GM12878 (cell line): ENCODE data around the gene RPS6KL1. TPM values are rescaled to one million over a fixed set of nuclear protein-coding genes. Genes with fewer than 3 reads are reported as not detected.

ENCODE experiments used
- ATAC-seq: fragments of 200-7000 bp; cut with Tn5 transposase; 3 replicates; pipeline ENCODE4 v1.9.1; 2020; ENCODE audit warnings: mild to moderate bottlenecking, moderate library complexity
- BruUV-seq: library from RNA; stranded (reverse); fragments of 400-500 nt; replicated peaks from 2 replicates; lab custom pipeline; 2021; lab: Mats Ljungman, UMichigan
- CTCF ChIA-PET: fragments of 300-600 bp; sonication (Branson Sonifier 250); formaldehyde crosslinking; extraction: SDS; loops from one replicate; lab custom pipeline; 2021; ENCODE audit warnings: inconsistent platforms; lab: Yijun Ruan, JAX
- POLR2A ChIA-PET: fragments of 350-600 bp; formaldehyde crosslinking; extraction: SDS; loops from one replicate; lab custom pipeline; 2021; ENCODE audit warnings: inconsistent platforms; lab: Charles Lee
- RAD21 ChIA-PET: fragments of 300-600 bp; sonication (Branson Sonifier 250); formaldehyde crosslinking; loops from one replicate; lab custom pipeline; 2023; ENCODE audit warnings: antibody characterized with exemption; ENCODE audit not compliant: unreplicated experiment; lab: Charles Lee
- SMC1A ChIA-PET: fragments of 300-600 bp; sonication (Branson Sonifier 250); formaldehyde crosslinking; loops from one replicate; lab custom pipeline; 2023; ENCODE audit not compliant: unreplicated experiment, uncharacterized antibody; lab: Charles Lee
- DNase-seq: peaks from one replicate; pipeline ENCODE4 v3.0.0-alpha.2; 2011; ENCODE audit warnings: low read depth, low spot score
- FAIRE-seq: peaks from 3 replicates; lab custom pipeline; 2011; peaks lifted over from hg19 to GRCh38; lab: Jason Lieb, UNC
- H2AFZ ChIP-seq: 2 replicates; pipeline ENCODE4 v1.6.0; 2011; ENCODE audit warnings: low read depth, low read length, control low read depth; ENCODE audit not compliant: control insufficient read depth
- H3K27ac ChIP-seq: 2 replicates; pipeline ENCODE4 v1.5.1; 2011; ENCODE audit warnings: control low read depth; ENCODE audit not compliant: control insufficient read depth, insufficient read depth
- H3K27me3 ChIP-seq, 2 experiments: replicated peaks in 1 of 2; 2 replicates each; pipeline versions ENCODE4 v1.6.0 to v1.6.1; 2011; ENCODE audit warnings: low read length in 1 of 2; ENCODE audit not compliant: control insufficient read depth in 2 of 2, insufficient read depth in 2 of 2
- H3K36me3 ChIP-seq, 2 experiments: 2 replicates each; pipeline ENCODE4 v1.5.1; 2011; ENCODE audit warnings: low read length in 1 of 2; ENCODE audit not compliant: control insufficient read depth in 2 of 2, insufficient read depth in 2 of 2
- H3K4me1 ChIP-seq: 2 replicates; pipeline ENCODE4 v1.6.1; 2011; ENCODE audit warnings: mild to moderate bottlenecking, low read length, moderate library complexity, mixed read lengths; ENCODE audit not compliant: control insufficient read depth, insufficient read depth
- H3K4me2 ChIP-seq: 2 replicates; pipeline ENCODE4 v1.6.0; 2011; ENCODE audit warnings: control low read depth; ENCODE audit not compliant: control insufficient read depth, insufficient read depth
- H3K4me3 ChIP-seq: fragments of 200-600 bp; sonication (generic); 2 replicates; pipeline ENCODE4 v1.5.1; 2016
- H3K79me2 ChIP-seq: 2 replicates; pipeline ENCODE4 v1.6.0; 2011; ENCODE audit warnings: low read length; ENCODE audit not compliant: control insufficient read depth, insufficient read depth
- H3K9ac ChIP-seq: 2 replicates; pipeline ENCODE4 v1.8.0; 2011; ENCODE audit warnings: low read length, control low read depth, mixed read lengths; ENCODE audit not compliant: control insufficient read depth, insufficient read depth
- H3K9me3 ChIP-seq: replicated peaks from 3 replicates; pipeline ENCODE4 v1.5.1; 2011; ENCODE audit warnings: mild to moderate bottlenecking, low read length; ENCODE audit not compliant: control insufficient read depth, insufficient read depth
- H4K20me1 ChIP-seq: 2 replicates; pipeline ENCODE4 v1.6.0; 2011; ENCODE audit not compliant: control insufficient read depth, insufficient read depth
- CBX5 ChIP-seq: sonication (generic); IDR thresholded peaks from 2 replicates; pipeline ENCODE4 v1.6.1; 2016; ENCODE audit warnings: low read depth, moderate library complexity, mild to moderate bottlenecking, inconsistent platforms
- CREM ChIP-seq: IDR thresholded peaks from 2 replicates; pipeline ENCODE4 v1.6.1; 2014; ENCODE audit warnings: antibody characterized with exemption, low read depth
- EGR1 ChIP-seq, 2 experiments: IDR thresholded peaks; 1 replicate in 1 of 2; 2 replicates in 1 of 2; pipeline ENCODE4 v1.6.1; 2011 to 2012; ENCODE audit warnings: low read depth in 2 of 2, low read length in 2 of 2, borderline replicate concordance in 1 of 2, mild to moderate bottlenecking in 1 of 2, moderate library complexity in 1 of 2
- HDAC2 ChIP-seq: fragments of 200-600 bp; sonication (generic); IDR thresholded peaks from 2 replicates; pipeline ENCODE4 v1.6.1; 2017
- HDGF ChIP-seq: fragments of 450-650 bp; IDR thresholded peaks from 2 replicates; pipeline ENCODE4 v1.6.1; 2016; ENCODE audit warnings: antibody characterized with exemption
- MTA3 ChIP-seq: IDR thresholded peaks from 2 replicates; pipeline ENCODE4 v1.6.1; 2012; ENCODE audit warnings: low read length, inconsistent platforms, borderline replicate concordance
- NFXL1 ChIP-seq: fragments of 450-650 bp; IDR thresholded peaks from 2 replicates; pipeline ENCODE4 v1.6.1; 2017; ENCODE audit warnings: antibody characterized with exemption, mild to moderate bottlenecking, borderline replicate concordance
- POLR2AphosphoS2 ChIP-seq: IDR thresholded peaks from 2 replicates; pipeline ENCODE4 v1.6.1; 2011; ENCODE audit warnings: low read depth, mild to moderate bottlenecking, low read length, improper control_type of control experiment, moderate library complexity
- RELA ChIP-seq: fragments of 450-650 bp; IDR thresholded peaks from 2 replicates; pipeline ENCODE4 v1.8.0; 2014; ENCODE audit warnings: borderline replicate concordance; ENCODE audit not compliant: partially characterized antibody
- SMARCA5 ChIP-seq: fragments of 450-650 bp; IDR thresholded peaks from 2 replicates; pipeline ENCODE4 v1.6.1; 2017; ENCODE audit warnings: mild to moderate bottlenecking
- SMC3 ChIP-seq: IDR thresholded peaks from 2 replicates; pipeline ENCODE4 v1.6.1; 2011; ENCODE audit warnings: low read length, improper control_type of control experiment, borderline replicate concordance
- TARDBP ChIP-seq: IDR thresholded peaks from 2 replicates; pipeline ENCODE4 v1.6.1; 2016; ENCODE audit warnings: borderline replicate concordance
- TBL1XR1 ChIP-seq: IDR thresholded peaks from 2 replicates; pipeline ENCODE4 v1.6.1; 2012; ENCODE audit warnings: low read depth, low read length, improper control_type of control experiment
- WRNIP1 ChIP-seq: IDR thresholded peaks from 2 replicates; pipeline ENCODE4 v1.6.1; 2011; ENCODE audit warnings: low read depth, low read length, improper control_type of control experiment, borderline replicate concordance
- WGBS: methylation state at CpG from one replicate; pipeline ENCODE4 v1.1.6; 2016; ENCODE audit warnings: low lambda C conversion rate; ENCODE audit not compliant: insufficient replicate concordance, insufficient coverage; ENCODE audit errors: missing lambda C conversion rate; 5-methylcytosine and 5-hydroxymethylcytosine counted together
- in situ Hi-C: fragments of 300-500 bp; cut with MboI; formaldehyde crosslinking; loops from 9 replicates; pipeline ENCODE4 v1.14.3; 2018; ENCODE audit warnings: mixed read lengths
- intact Hi-C: fragments of 100-400 bp; cut with micrococcal nuclease; formaldehyde crosslinking; loops from one replicate; pipeline ENCODE4 v1.14.2; 2022; ENCODE audit not compliant: unreplicated experiment
- polyA plus RNA-seq, 11 experiments: library from polyadenylated mRNA; depleted of rRNA in 4 of 11; unstranded in 6 of 11; stranded (reverse) in 5 of 11; fragments of >200 nt; fragmentation: Nextera tagmentation in 4 of 11; fragmentation: Illumina TruSeq in 1 of 11; extraction: Ambion mirVana in 4 of 11; extraction: Trizol in 1 of 11; gene quantifications; 1 replicate in 1 of 11; 2 replicates in 10 of 11; pipeline versions ENCODE4 v1.2.1 to v1.2.3, GENCODE V29; 2011 to 2016; ENCODE audit warnings: inconsistent platforms in 2 of 11, missing spikeins in 2 of 11, low read depth in 1 of 11
- total RNA-seq, 4 experiments: library from RNA; depleted of rRNA in 3 of 4; stranded (reverse); fragments of >200 nt in 3 of 4; fragmentation: Illumina TruSeq in 1 of 4; extraction: Trizol in 1 of 4; gene quantifications; 2 replicates each; pipeline versions ENCODE4 v1.2.1 to v1.2.3, GENCODE V29; 2013 to 2021
- TF ChIP-seq, protein P1 (sequence below): fragments of 450-650 bp; IDR thresholded peaks from 2 replicates; pipeline ENCODE4 v1.6.1; 2017; ENCODE audit warnings: borderline replicate concordance
- TF ChIP-seq, protein P2 (sequence below): IDR thresholded peaks from 2 replicates; pipeline ENCODE4 v1.6.1; 2012; ENCODE audit warnings: low read depth, low read length, improper control_type of control experiment
- TF ChIP-seq, protein P3 (sequence below): fragments of 450-650 bp; IDR thresholded peaks from 2 replicates; pipeline ENCODE4 v1.6.1; 2017; ENCODE audit warnings: mild to moderate bottlenecking, moderate library complexity

The RPS6KL1 gene
- total and polyA plus RNA-seq, 10 of the 15 experiments (the other 5 are each of a cell fraction or from before 2014, with no cell fraction given), result 0.04 to 4.2 (median 2.0) TPM

DNA sequence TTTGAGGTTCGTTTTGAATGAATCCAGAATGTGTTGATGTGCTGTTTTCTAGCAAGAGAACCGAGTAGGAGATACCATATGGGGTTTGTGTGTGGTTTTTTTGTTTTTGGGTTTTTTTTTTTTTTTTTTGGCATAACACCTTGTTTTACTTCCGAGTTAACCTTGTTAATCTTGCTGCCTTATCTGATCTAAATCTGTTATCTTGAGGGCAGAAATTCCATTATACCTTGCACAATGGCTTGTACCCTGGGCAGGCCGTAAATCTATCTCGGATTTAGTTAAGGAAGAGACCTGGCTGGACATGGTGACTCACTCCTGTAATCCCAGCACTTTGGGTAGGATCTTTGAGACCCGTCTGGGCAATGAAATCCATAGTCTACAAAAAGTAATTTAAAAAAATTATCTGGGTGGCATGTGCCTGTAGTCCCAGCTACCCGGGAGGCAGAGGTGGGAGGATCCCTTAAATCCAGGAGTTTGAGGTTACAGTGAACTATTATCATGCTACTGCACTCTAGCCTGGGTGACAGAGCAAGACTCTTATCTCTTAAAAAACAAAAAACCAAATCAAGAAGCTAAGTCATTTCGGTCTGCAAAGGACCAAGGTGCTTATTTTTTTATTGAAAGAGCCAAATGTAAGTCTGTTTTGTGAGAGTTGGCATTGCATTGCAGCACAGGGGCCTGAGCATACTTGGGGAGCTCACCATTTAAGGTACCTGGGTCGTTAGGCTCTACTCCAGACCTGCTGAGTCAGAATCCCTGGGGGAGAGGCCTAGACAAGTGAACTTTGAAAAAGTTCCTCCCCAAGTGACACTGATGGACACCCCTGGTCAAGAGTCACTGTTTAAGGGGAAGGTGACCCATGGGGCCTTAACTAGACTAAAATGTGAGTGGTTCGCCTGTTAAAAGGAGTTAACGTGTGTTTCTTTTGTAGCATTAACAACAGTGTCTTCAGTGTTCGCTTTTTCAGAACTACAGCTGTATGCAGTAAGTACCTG, 34.6 kb downstream of the RPS6KL1 start (continued):
- TF ChIP-seq, protein P1, sequence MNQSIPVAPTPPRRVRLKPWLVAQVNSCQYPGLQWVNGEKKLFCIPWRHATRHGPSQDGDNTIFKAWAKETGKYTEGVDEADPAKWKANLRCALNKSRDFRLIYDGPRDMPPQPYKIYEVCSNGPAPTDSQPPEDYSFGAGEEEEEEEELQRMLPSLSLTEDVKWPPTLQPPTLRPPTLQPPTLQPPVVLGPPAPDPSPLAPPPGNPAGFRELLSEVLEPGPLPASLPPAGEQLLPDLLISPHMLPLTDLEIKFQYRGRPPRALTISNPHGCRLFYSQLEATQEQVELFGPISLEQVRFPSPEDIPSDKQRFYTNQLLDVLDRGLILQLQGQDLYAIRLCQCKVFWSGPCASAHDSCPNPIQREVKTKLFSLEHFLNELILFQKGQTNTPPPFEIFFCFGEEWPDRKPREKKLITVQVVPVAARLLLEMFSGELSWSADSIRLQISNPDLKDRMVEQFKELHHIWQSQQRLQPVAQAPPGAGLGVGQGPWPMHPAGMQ, result no peak
- TF ChIP-seq POLR2AphosphoS2, result no peak
- TF ChIP-seq HDAC2, result no peak
- TF ChIP-seq, protein P2, sequence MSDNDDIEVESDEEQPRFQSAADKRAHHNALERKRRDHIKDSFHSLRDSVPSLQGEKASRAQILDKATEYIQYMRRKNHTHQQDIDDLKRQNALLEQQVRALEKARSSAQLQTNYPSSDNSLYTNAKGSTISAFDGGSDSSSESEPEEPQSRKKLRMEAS, result no peak
- no peak for TF ChIP-seq TBL1XR1

DNA sequence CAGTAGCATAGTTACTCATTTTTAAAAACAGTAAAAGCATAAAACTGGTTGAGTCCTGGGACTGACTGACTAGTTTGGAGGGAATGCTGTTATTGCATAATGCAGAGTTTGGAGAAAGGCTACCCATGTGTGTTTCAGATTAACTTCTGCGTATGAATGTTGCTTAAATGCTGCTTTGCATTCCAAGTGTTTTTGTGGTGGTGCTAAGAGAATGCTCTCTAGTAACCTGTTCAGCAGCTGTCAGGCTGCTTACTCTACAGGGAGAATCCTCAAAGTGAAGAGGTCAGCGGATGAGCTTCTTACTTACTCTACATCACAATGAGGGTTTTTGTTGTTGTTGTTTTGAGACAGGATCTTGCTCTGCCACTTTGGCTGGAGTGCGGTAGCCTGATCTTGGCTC, 37.1 kb downstream of the RPS6KL1 start:
- CTCF ChIA-PET, result interaction anchor here (0.9 to 20.7 kb wide), 2 partner anchors 19 to 27 kb away, joined by 3 to 289 read pairs; no protein-coding TSS in a partner anchor
- H3K4me2 ChIP-seq, result peak overlapping the region; percentile 22
- RAD21 ChIA-PET, result interaction anchor here (1.2 kb wide), 1 partner anchor 19 kb away, joined by 3 read pairs; no protein-coding TSS in a partner anchor
- DNase-seq, result no peak
- no peaks in the 10 kb centered on the region for H3K9me3 ChIP-seq
- SMC1A ChIA-PET, result interaction anchor here (0.5 to 1.5 kb wide), 2 partner anchors 9 to 493 kb away, joined by 6 read pairs; partner anchors contain the start of gene PROX2
- intact Hi-C loops (no loop called here), in situ Hi-C loops (no loop called here)
- POLR2A ChIA-PET, result interaction anchor here (1.5 kb wide), 1 partner anchor 8 kb away, joined by 5 read pairs; no protein-coding TSS in a partner anchor
- TF ChIP-seq, protein P3, sequence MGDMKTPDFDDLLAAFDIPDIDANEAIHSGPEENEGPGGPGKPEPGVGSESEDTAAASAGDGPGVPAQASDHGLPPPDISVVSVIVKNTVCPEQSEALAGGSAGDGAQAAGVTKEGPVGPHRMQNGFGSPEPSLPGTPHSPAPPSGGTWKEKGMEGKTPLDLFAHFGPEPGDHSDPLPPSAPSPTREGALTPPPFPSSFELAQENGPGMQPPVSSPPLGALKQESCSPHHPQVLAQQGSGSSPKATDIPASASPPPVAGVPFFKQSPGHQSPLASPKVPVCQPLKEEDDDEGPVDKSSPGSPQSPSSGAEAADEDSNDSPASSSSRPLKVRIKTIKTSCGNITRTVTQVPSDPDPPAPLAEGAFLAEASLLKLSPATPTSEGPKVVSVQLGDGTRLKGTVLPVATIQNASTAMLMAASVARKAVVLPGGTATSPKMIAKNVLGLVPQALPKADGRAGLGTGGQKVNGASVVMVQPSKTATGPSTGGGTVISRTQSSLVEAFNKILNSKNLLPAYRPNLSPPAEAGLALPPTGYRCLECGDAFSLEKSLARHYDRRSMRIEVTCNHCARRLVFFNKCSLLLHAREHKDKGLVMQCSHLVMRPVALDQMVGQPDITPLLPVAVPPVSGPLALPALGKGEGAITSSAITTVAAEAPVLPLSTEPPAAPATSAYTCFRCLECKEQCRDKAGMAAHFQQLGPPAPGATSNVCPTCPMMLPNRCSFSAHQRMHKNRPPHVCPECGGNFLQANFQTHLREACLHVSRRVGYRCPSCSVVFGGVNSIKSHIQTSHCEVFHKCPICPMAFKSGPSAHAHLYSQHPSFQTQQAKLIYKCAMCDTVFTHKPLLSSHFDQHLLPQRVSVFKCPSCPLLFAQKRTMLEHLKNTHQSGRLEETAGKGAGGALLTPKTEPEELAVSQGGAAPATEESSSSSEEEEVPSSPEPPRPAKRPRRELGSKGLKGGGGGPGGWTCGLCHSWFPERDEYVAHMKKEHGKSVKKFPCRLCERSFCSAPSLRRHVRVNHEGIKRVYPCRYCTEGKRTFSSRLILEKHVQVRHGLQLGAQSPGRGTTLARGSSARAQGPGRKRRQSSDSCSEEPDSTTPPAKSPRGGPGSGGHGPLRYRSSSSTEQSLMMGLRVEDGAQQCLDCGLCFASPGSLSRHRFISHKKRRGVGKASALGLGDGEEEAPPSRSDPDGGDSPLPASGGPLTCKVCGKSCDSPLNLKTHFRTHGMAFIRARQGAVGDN, result no peak
- TF ChIP-seq WRNIP1 (no peak), NFXL1 (no peak), EGR1 (IDR thresholded peaks at IDR 0.05; ENCODE audit: borderline replicate concordance in 1 of 2, low read depth in 2 of 2, low read length in 2 of 2) (no peak), CBX5 (no peak), SMARCA5 (no peak), TARDBP (no peak), CREM (no peak), RELA (no peak), SMC3 (no peak), HDGF (no peak), MTA3 (no peak)
- no peak overlapping the region for H3K9ac ChIP-seq
- peaks cover 63% of the 10 kb centered on the region for H3K79me2 ChIP-seq
- no peak for FAIRE-seq
- H4K20me1 ChIP-seq, result no peaks in the 10 kb centered on the region; the same call in none of the 2 replicates
- H2AFZ ChIP-seq, result no peak overlapping the region
- no TSS peak for BruUV-seq
- no peak for ATAC-seq
- no peaks in the 10 kb centered on the region for H3K27me3 ChIP-seq
- no peak overlapping the region for H3K27ac ChIP-seq
- H3K36me3 ChIP-seq, result peaks cover 0 to 21% of the 10 kb centered on the region in 2 experiments; a peak in 3 of 4 replicates
- WGBS, result 100% methylated on average over 3 of the region's 3 CpGs
- no peak overlapping the region; the same call in 1 of the 2 replicates for H3K4me3 ChIP-seq
- peaks cover 6% of the 10 kb centered on the region for H3K4me1 ChIP-seq
